Measurements from ENCODE around the gene GATA6. TPM values are rescaled to one million over a fixed set of nuclear protein-coding genes. Genes with fewer than 3 reads are reported as not detected.
A peak's percentile ranks its signal among the peaks of the same experiment; 100 is the strongest.

Gene GATA6
- total and polyA plus RNA-seq, 2 experiments from 2014 or later: 0.08 TPM; not detected in 1

GRCh38 chr18:22243513-22243912 is 74.1 kb downstream of the GATA6 start:
- no peaks in the 10 kb centered on the region for H4K20me1 ChIP-seq (replicated peaks; ENCODE audit: insufficient read depth)
- H3K4me1 Mint-ChIP-seq: peaks cover 5% of the 10 kb centered on the region; the same call in 2 of the 3 replicates
- H3K4me1 ChIP-seq (ENCODE audit: insufficient read depth): no peaks in the 10 kb centered on the region; the same call in 1 of the 2 replicates
- H3K4me3 ChIP-seq: no peak overlapping the region
- H3K9me2 ChIP-seq (ENCODE audit: insufficient read depth): no peaks in the 10 kb centered on the region
- no peaks in the 10 kb centered on the region for H3K9me3 Mint-ChIP-seq
- H3K4me2 ChIP-seq: no peak overlapping the region
- no peak overlapping the region for H3K4me3 Mint-ChIP-seq
- no peaks in the 10 kb centered on the region for H3F3A ChIP-seq (replicated peaks; ENCODE audit: low read depth)
- H2AFZ ChIP-seq: no peak overlapping the region
- TF ChIP-seq, protein P1, sequence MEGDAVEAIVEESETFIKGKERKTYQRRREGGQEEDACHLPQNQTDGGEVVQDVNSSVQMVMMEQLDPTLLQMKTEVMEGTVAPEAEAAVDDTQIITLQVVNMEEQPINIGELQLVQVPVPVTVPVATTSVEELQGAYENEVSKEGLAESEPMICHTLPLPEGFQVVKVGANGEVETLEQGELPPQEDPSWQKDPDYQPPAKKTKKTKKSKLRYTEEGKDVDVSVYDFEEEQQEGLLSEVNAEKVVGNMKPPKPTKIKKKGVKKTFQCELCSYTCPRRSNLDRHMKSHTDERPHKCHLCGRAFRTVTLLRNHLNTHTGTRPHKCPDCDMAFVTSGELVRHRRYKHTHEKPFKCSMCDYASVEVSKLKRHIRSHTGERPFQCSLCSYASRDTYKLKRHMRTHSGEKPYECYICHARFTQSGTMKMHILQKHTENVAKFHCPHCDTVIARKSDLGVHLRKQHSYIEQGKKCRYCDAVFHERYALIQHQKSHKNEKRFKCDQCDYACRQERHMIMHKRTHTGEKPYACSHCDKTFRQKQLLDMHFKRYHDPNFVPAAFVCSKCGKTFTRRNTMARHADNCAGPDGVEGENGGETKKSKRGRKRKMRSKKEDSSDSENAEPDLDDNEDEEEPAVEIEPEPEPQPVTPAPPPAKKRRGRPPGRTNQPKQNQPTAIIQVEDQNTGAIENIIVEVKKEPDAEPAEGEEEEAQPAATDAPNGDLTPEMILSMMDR (conservative IDR thresholded peaks at IDR 0.05; ENCODE audit: low read depth in 2 of 2): no peak
- no peaks in the 10 kb centered on the region for H3K36me3 ChIP-seq (ENCODE audit: insufficient read depth)
- no peak overlapping the region for H3K27ac Mint-ChIP-seq
- no peaks in the 10 kb centered on the region for H3K27me3 Mint-ChIP-seq (ENCODE audit: insufficient read depth, low read depth, poor library complexity)
- no peaks in the 10 kb centered on the region for H3K79me2 ChIP-seq (replicated peaks; ENCODE audit: insufficient read depth)
- H3K27ac ChIP-seq (ENCODE audit: low read depth): no peak overlapping the region
- DNase-seq (ENCODE audit: low spot score) (no peak), ATAC-seq (no peak)
- no peaks in the 10 kb centered on the region for H3K27me3 ChIP-seq (ENCODE audit: insufficient read depth)
- no peaks in the 10 kb centered on the region for H3K36me3 Mint-ChIP-seq (ENCODE audit: low read depth)

DNA sequence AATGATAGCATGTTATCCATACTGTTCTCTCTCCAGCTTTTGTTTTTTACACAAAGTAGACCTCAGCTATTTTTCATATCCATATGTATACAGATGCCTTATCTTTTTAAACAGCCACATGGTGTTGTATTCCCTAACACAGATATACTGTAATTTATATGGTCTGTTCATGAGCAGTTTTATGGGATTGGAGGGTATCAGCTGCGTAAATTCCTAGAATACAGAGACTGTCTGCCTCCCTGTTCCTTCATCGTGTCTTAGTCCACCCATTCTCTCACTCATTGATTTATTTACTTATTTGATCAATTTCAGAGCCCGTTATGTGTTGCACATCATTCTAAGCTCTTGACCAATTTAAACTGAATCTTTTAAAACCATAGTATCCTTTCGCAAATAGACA is 80.6 kb downstream of the GATA6 start:
- no peaks in the 10 kb centered on the region for H3K36me3 Mint-ChIP-seq (ENCODE audit: low read depth)
- no peak overlapping the region for H3K27ac ChIP-seq (ENCODE audit: low read depth)
- peaks cover 7% of the 10 kb centered on the region for H3K4me1 Mint-ChIP-seq
- no peaks in the 10 kb centered on the region for H3K9me3 Mint-ChIP-seq
- no peak for DNase-seq (ENCODE audit: low spot score)
- no peak overlapping the region for H3K4me2 ChIP-seq
- no peaks in the 10 kb centered on the region for H3K9me2 ChIP-seq (ENCODE audit: insufficient read depth)
- ATAC-seq: no peak
- H3K27me3 ChIP-seq (ENCODE audit: insufficient read depth): no peaks in the 10 kb centered on the region
- no peaks in the 10 kb centered on the region for H3K36me3 ChIP-seq (ENCODE audit: insufficient read depth)
- no peak overlapping the region for H3K4me3 ChIP-seq
- H3K4me3 Mint-ChIP-seq: no peak overlapping the region
- TF ChIP-seq JUNB (IDR thresholded peaks at IDR 0.05; ENCODE audit: unreplicated experiment): no peak
- no peak for TF ChIP-seq ZNF114 (CRISPR knock-in tag; IDR thresholded peaks at IDR 0.05)
- TF ChIP-seq POLR2AphosphoS5 (IDR thresholded peaks at IDR 0.05; ENCODE audit: low read depth): no peak
- TF ChIP-seq EZH2phosphoT487 (IDR thresholded peaks at IDR 0.05; ENCODE audit: unreplicated experiment): no peak
- H3K79me2 ChIP-seq (replicated peaks; ENCODE audit: insufficient read depth): no peaks in the 10 kb centered on the region
- H3K27me3 Mint-ChIP-seq (ENCODE audit: insufficient read depth, low read depth, poor library complexity): peaks cover 7% of the 10 kb centered on the region
- H3K27ac Mint-ChIP-seq: no peak overlapping the region
- no peaks in the 10 kb centered on the region for H3F3A ChIP-seq (replicated peaks; ENCODE audit: low read depth)
- no peaks in the 10 kb centered on the region for H4K20me1 ChIP-seq (replicated peaks; ENCODE audit: insufficient read depth)
- H3K4me1 ChIP-seq (ENCODE audit: insufficient read depth): no peaks in the 10 kb centered on the region
- H2AFZ ChIP-seq: no peak overlapping the region; the same call in 1 of the 2 replicates

- peaks cover 7% of the 10 kb centered on the region for H3K27me3 Mint-ChIP-seq (ENCODE audit: insufficient read depth, low read depth, poor library complexity)
- DNase-seq (ENCODE audit: low spot score) (no peak), ATAC-seq (no peak)
- TF ChIP-seq NANOG (IDR thresholded peaks at IDR 0.05; ENCODE audit: borderline replicate concordance): no peak
- TF ChIP-seq JUNB (IDR thresholded peaks at IDR 0.05; ENCODE audit: unreplicated experiment): no peak
- TF ChIP-seq POLR2AphosphoS5 (IDR thresholded peaks at IDR 0.05; ENCODE audit: low read depth): no peak
- TF ChIP-seq STAT1 (IDR thresholded peaks at IDR 0.05; ENCODE audit: unreplicated experiment): no peak
- no peak for TF ChIP-seq CREB1 (CRISPR knock-in tag; IDR thresholded peaks at IDR 0.05; ENCODE audit: low read depth)
- TF ChIP-seq ZNF114 (CRISPR knock-in tag; IDR thresholded peaks at IDR 0.05): no peak
- no peak for TF ChIP-seq EZH2 (IDR thresholded peaks at IDR 0.05; ENCODE audit: low read depth, unreplicated experiment)
- TF ChIP-seq, protein P1 (conservative IDR thresholded peaks at IDR 0.05; ENCODE audit: low read depth in 2 of 2): no peak
- no peak for TF ChIP-seq ETS1 (IDR thresholded peaks at IDR 0.05)
- no peak for TF ChIP-seq REST (IDR thresholded peaks at IDR 0.05; ENCODE audit: unreplicated experiment)
These were observed 81.2 kb downstream of the GATA6 start for GRCh38 chr18:22250591-22250996.

More at GRCh38 chr18:22250591-22250996, 81.2 kb downstream of the GATA6 start:
- Mint-ChIP-seq H3K4me1 (peaks cover 7% of the 10 kb centered on the region), H3K36me3 (ENCODE audit: low read depth) (no peaks in the 10 kb centered on the region), H3K4me3 (no peak overlapping the region), H3K9me3 (no peaks in the 10 kb centered on the region), H3K27ac (no peak overlapping the region)
- H4K20me1 ChIP-seq (replicated peaks; ENCODE audit: insufficient read depth): no peaks in the 10 kb centered on the region
- peak overlapping the region; percentile 86 for H2AFZ ChIP-seq
- H3K4me2 ChIP-seq: no peak overlapping the region
- no peak overlapping the region for H3K27ac ChIP-seq (ENCODE audit: low read depth)
- no peaks in the 10 kb centered on the region for H3K27me3 ChIP-seq (ENCODE audit: insufficient read depth)
- no peaks in the 10 kb centered on the region for H3K9me2 ChIP-seq (ENCODE audit: insufficient read depth)
- no peaks in the 10 kb centered on the region for H3K36me3 ChIP-seq (ENCODE audit: insufficient read depth)
- H3F3A ChIP-seq (replicated peaks; ENCODE audit: low read depth): no peaks in the 10 kb centered on the region
- no peaks in the 10 kb centered on the region for H3K4me1 ChIP-seq (ENCODE audit: insufficient read depth)
- no peak overlapping the region for H3K4me3 ChIP-seq
- H3K79me2 ChIP-seq (replicated peaks; ENCODE audit: insufficient read depth): no peaks in the 10 kb centered on the region
